Uterus (tissue), 2 donors: Measurements from ENCODE around the gene DCAF5.

Experiments
- POLR2A ChIP-seq, 2 donors: fragments of 450-650 bp; IDR thresholded peaks; one replicate each; pipeline ENCODE4 v1.6.1; 2016; ENCODE audit warnings: antibody characterized with exemption in 2 of 2, mild to moderate bottlenecking in 1 of 2, moderate library complexity in 1 of 2
- TF ChIP-seq, protein P1 (sequence below), 4 experiments: fragments of 200-600 bp in 2 of 4; fragments of 450-650 bp in 2 of 4; sonication (generic) in 2 of 4; IDR thresholded peaks; one replicate each; pipeline ENCODE4 v1.5.1; 2016 to 2019; ENCODE audit warnings: antibody characterized with exemption in 4 of 4, mild to moderate bottlenecking in 2 of 4, moderate library complexity in 1 of 4

DNA sequence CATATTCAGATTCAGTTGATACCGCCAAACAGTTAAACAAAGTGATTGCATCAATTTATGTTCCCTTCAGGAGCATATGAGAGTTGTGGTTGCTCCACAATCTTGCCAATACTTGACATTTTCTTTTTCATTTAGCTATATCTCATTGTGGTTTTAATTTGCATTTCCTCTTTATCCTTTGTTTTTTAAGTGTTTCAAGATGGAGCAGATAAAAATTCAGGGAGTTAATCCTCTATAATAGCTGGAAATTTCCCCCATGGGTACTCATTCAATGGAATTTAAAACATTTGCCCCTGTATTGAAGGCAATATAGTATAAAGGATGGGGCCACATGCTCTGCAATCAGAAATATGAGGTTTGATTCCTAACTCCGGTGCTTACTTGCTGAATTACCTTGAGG lies 37.3 kb upstream of the DCAF5 start:
- no peak for TF ChIP-seq POLR2A (IDR thresholded peaks at IDR 0.05)
- TF ChIP-seq, protein P1, sequence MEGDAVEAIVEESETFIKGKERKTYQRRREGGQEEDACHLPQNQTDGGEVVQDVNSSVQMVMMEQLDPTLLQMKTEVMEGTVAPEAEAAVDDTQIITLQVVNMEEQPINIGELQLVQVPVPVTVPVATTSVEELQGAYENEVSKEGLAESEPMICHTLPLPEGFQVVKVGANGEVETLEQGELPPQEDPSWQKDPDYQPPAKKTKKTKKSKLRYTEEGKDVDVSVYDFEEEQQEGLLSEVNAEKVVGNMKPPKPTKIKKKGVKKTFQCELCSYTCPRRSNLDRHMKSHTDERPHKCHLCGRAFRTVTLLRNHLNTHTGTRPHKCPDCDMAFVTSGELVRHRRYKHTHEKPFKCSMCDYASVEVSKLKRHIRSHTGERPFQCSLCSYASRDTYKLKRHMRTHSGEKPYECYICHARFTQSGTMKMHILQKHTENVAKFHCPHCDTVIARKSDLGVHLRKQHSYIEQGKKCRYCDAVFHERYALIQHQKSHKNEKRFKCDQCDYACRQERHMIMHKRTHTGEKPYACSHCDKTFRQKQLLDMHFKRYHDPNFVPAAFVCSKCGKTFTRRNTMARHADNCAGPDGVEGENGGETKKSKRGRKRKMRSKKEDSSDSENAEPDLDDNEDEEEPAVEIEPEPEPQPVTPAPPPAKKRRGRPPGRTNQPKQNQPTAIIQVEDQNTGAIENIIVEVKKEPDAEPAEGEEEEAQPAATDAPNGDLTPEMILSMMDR (IDR thresholded peaks at IDR 0.05): no peak
